HFFc6 (cell line): Measurements from ENCODE around the gene GPX4. TPM values are rescaled to one million over a fixed set of nuclear protein-coding genes. Genes with fewer than 3 reads are reported as not detected.

Experiments
- DNase-seq: peaks from one replicate; pipeline ENCODE4 v3.0.0-alpha.2; 2018
- H3K27ac Mint-ChIP-seq: 2 replicates; pipeline ENCODE4 v1.8.0; 2020; ENCODE audit warnings: mild to moderate bottlenecking, mixed read lengths
- H3K27me3 Mint-ChIP-seq: 2 replicates; pipeline ENCODE4 v1.8.0; 2021; ENCODE audit warnings: mild to moderate bottlenecking, moderate library complexity, mixed read lengths; ENCODE audit not compliant: insufficient read depth
- H3K36me3 Mint-ChIP-seq: 2 replicates; pipeline ENCODE4 v1.8.0; 2021; ENCODE audit warnings: low read depth, mixed read lengths
- H3K4me1 Mint-ChIP-seq: 2 replicates; pipeline ENCODE4 v1.8.0; 2020; ENCODE audit warnings: low read depth, mixed read lengths
- H3K4me3 Mint-ChIP-seq: 2 replicates; pipeline ENCODE4 v1.8.0; 2020; ENCODE audit warnings: mild to moderate bottlenecking, moderate library complexity, mixed read lengths
- H3K9me3 Mint-ChIP-seq: 2 replicates; pipeline ENCODE4 v1.8.0; 2020; ENCODE audit warnings: mild to moderate bottlenecking, mixed read lengths
- CTCF ChIP-seq: fragments of 200-600 bp; sonication (generic); IDR thresholded peaks from 2 replicates; pipeline ENCODE4 v1.5.0; 2021; ENCODE audit warnings: antibody characterized with exemption, mild to moderate bottlenecking
- total RNA-seq, 6 experiments: library from RNA; stranded (reverse); fragmentation: NEBNext Ultra II Directional; extraction: Animal tissue kit (Norgen Biotek cat#: 25700); gene quantifications; 2 replicates in 1 of 6; 3 replicates in 5 of 6; pipeline ENCODE4 v1.2.3, GENCODE V29; 2021

Gene GPX4
- total RNA-seq, 6 experiments from 2014 or later: 193 to 237 (median 223) TPM

- no peaks in the 10 kb centered on the region for H3K9me3 Mint-ChIP-seq
- peaks cover 5% of the 10 kb centered on the region; the same call in 1 of the 2 replicates for H3K27me3 Mint-ChIP-seq
- no peak for DNase-seq
- H3K27ac Mint-ChIP-seq: no peak overlapping the region
- peaks cover 13% of the 10 kb centered on the region; the same call in 1 of the 2 replicates for H3K4me1 Mint-ChIP-seq
- H3K4me3 Mint-ChIP-seq: no peak overlapping the region
- TF ChIP-seq CTCF: no peak
- peaks cover 7% of the 10 kb centered on the region for H3K36me3 Mint-ChIP-seq
These were observed 30.6 kb downstream of the GPX4 start for GRCh38 chr19:1134431-1134830.

GRCh38 chr19:1135454-1135853 is 31.7 kb downstream of the GPX4 start:
- Mint-ChIP-seq H3K36me3 (peaks cover 15% of the 10 kb centered on the region), H3K9me3 (no peaks in the 10 kb centered on the region), H3K27me3 (peaks cover 4% of the 10 kb centered on the region; the same call in 1 of the 2 replicates), H3K4me1 (peaks cover 6% of the 10 kb centered on the region; the same call in 1 of the 2 replicates), H3K27ac (no peak overlapping the region), H3K4me3 (no peak overlapping the region)
- DNase-seq: no peak
- TF ChIP-seq CTCF: no peak

GRCh38 chr19:1136201-1136600 is 32.4 kb downstream of the GPX4 start:
- no peak for DNase-seq
- H3K4me1 Mint-ChIP-seq: no peaks in the 10 kb centered on the region
- peaks cover 15% of the 10 kb centered on the region for H3K36me3 Mint-ChIP-seq
- no peaks in the 10 kb centered on the region for H3K9me3 Mint-ChIP-seq
- TF ChIP-seq CTCF: no peak
- H3K4me3 Mint-ChIP-seq: no peak overlapping the region
- H3K27ac Mint-ChIP-seq: no peak overlapping the region
- peaks cover 4% of the 10 kb centered on the region; the same call in 1 of the 2 replicates for H3K27me3 Mint-ChIP-seq

GRCh38 chr19:1136621-1137317 is 33.0 kb downstream of the GPX4 start:
- peaks cover under 1% of the 10 kb centered on the region for H3K9me3 Mint-ChIP-seq
- TF ChIP-seq CTCF: no peak
- DNase-seq: no peak
- no peak overlapping the region for H3K4me3 Mint-ChIP-seq
- no peaks in the 10 kb centered on the region for H3K4me1 Mint-ChIP-seq
- peaks cover 16% of the 10 kb centered on the region for H3K36me3 Mint-ChIP-seq
- peaks cover 4% of the 10 kb centered on the region; the same call in 1 of the 2 replicates for H3K27me3 Mint-ChIP-seq
- peak overlapping the region; percentile 40; the same call in 1 of the 2 replicates for H3K27ac Mint-ChIP-seq

- Mint-ChIP-seq H3K4me1 (no peaks in the 10 kb centered on the region), H3K27me3 (peaks cover 4% of the 10 kb centered on the region; the same call in 1 of the 2 replicates), H3K4me3 (no peak overlapping the region), H3K36me3 (peaks cover 28% of the 10 kb centered on the region), H3K27ac (no peak overlapping the region), H3K9me3 (peaks cover 6% of the 10 kb centered on the region)
- TF ChIP-seq CTCF: no peak
- no peak for DNase-seq
These were observed 34.3 kb downstream of the GPX4 start for GRCh38 chr19:1138121-1138520.
